Adrenal gland (tissue), 19 donors: ENCODE results near the gene MYOM3. TPM values are rescaled to one million over a fixed set of nuclear protein-coding genes. Genes with fewer than 3 reads are reported as not detected.

Experiments used
- DNase-seq, 7 donors: peaks; one replicate each; pipeline ENCODE4 v3.0.0-alpha.2; 2019 to 2020
- H3K27ac ChIP-seq, 5 donors: fragments of 200-600 bp; sonication (generic) in 4 of 5; 1 replicate in 3 of 5; 2 replicates in 2 of 5; pipeline versions ENCODE4 v1.5.1 to v1.8.0; 2016 to 2020; ENCODE audit warnings: mild to moderate bottlenecking in 1 of 5
- H3K27me3 ChIP-seq: fragments of 200-600 bp; 2 replicates; pipeline ENCODE4 v1.8.0; 2021
- H3K36me3 ChIP-seq, 2 donors: fragments of 200-600 bp; replicated peaks in 1 of 2; 1 replicate in 1 of 2; 2 replicates in 1 of 2; pipeline versions ENCODE4 v1.5.1 to v1.8.0; 2018 to 2022
- H3K4me1 ChIP-seq, 2 donors: fragments of 200-600 bp; replicated peaks in 1 of 2; 1 replicate in 1 of 2; 2 replicates in 1 of 2; pipeline versions ENCODE4 v1.5.1 to v1.8.0; 2018 to 2021
- H3K4me3 ChIP-seq, 4 donors: fragments of 200-600 bp; sonication (generic) in 3 of 4; one replicate each; pipeline ENCODE4 v1.5.1; 2016 to 2018
- H3K9me3 ChIP-seq, 3 donors: fragments of 200-600 bp; sonication (generic) in 1 of 3; replicated peaks in 1 of 3; 1 replicate in 2 of 3; 2 replicates in 1 of 3; pipeline versions ENCODE4 v1.5.1 to v1.8.0; 2016 to 2021
- CTCF ChIP-seq, 6 experiments: fragments of 450-650 bp in 4 of 6; fragments of 200-600 bp in 2 of 6; sonication (generic) in 1 of 6; IDR thresholded peaks; 1 replicate in 5 of 6; 2 replicates in 1 of 6; pipeline versions ENCODE4 v1.5.1 to v1.8.0; 2016 to 2021; ENCODE audit warnings: antibody characterized with exemption in 6 of 6, mild to moderate bottlenecking in 2 of 6, moderate library complexity in 1 of 6
- POLR2A ChIP-seq, 2 donors: fragments of 450-650 bp; IDR thresholded peaks; one replicate each; pipeline ENCODE4 v1.6.1; 2017; ENCODE audit warnings: antibody characterized with exemption in 2 of 2, mild to moderate bottlenecking in 2 of 2, moderate library complexity in 1 of 2
- WGBS, 4 donors: extraction: QIAGEN DNeasy Blood & Tissue Kit in 2 of 4; methylation state at CpG; one replicate each; pipeline versions ENCODE4 v1.1.5 to v1.1.7; 2013 to 2017; 5-methylcytosine and 5-hydroxymethylcytosine counted together
- intact Hi-C, 2 donors: fragments of 100-400 bp; cut with DNase I; formaldehyde crosslinking; loops; one replicate each; pipeline versions ENCODE4 v1.14.1 to v1.15.0; 2022 to 2023
- long read RNA-seq, 10 donors: library from polyadenylated mRNA in 3 of 10; unstranded in 2 of 10; stranded (forward) in 1 of 10; transcript quantifications; one replicate each; pipeline ENCODE4 v2.0.0 and lab custom pipeline, GENCODE V29; 2021 to 2026
- polyA plus RNA-seq, 3 donors: library from polyadenylated mRNA; stranded (reverse); fragments of 200-250 nt in 2 of 3; fragments of 350-450 nt in 1 of 3; fragmentation: Illumina TruSeq in 1 of 3; extraction: RNeasy Lipid Tissue Mini Kit (QIAGEN cat#74804) in 1 of 3; gene quantifications; one replicate each; pipeline ENCODE4 v1.2.3, GENCODE V29; 2013 to 2014
- total RNA-seq, 9 donors: library from RNA; depleted of rRNA in 4 of 9; stranded (reverse); fragments of >200 nt in 4 of 9; fragments of 120-200 nt in 1 of 9; fragmentation: NEBNext Ultra II Directional in 1 of 9; extraction: Animal tissue kit (Norgen Biotek cat#: 25700) in 1 of 9; gene quantifications; one replicate each; pipeline versions ENCODE4 v1.1.0 to v1.2.4, GENCODE V29; 2013 to 2023
- donor health status: healthy with polysubstance abuse.
- donor health status: Bipolar disorder and iron deficiency.
- donor health status: DM: yes; HTN: yes; CAD: no.
- donor health status: DM: no; HTN: no; CAD: no.
- donor health status: DM: no; HTN: no; CAD: no.
- donor health status: DM: yes; HTN: yes; CAD: no.

The MYOM3 gene
- 1 to 10 TPM in 1 of 9 donors, under 1 TPM in 8; 0.11 to 7.0 (median 0.18) TPM for total RNA-seq
- under 1 TPM; 0.09 to 0.40 (median 0.30) TPM for polyA plus RNA-seq
- long read RNA-seq, donor 1: 0 reads
- long read RNA-seq, donor 2: 0 reads
- long read RNA-seq, donor 3: 0 reads
- long read RNA-seq, donor 4: 0 reads
- long read RNA-seq, donor 5: 0 reads
- long read RNA-seq, donor 6: 0 reads
- long read RNA-seq, donor 7: 0 reads
- long read RNA-seq, donor 8: 0 reads
- long read RNA-seq, donor 9: 0 reads
- long read RNA-seq, donor 10: 0 reads

GRCh38 chr1:24111996-24112779, at the start of gene MYOM3:
Gene MYOM3, minus strand, starts transcription at chr1:24112135. Its CDS starts 3,499 bp downstream, at chr1:24108636.
- no peak within 1 kb of the TSS for H3K27ac ChIP-seq
- WGBS, 4 donors: 39 to 51% (median 43%) methylated on average over 20 to 27 of the region's 27 CpGs
- H3K36me3 ChIP-seq: no peaks in the 10 kb centered on the region
- H3K4me1 ChIP-seq: peaks cover 0 to 5% of the 10 kb centered on the region in 2 donors
- peak in 6 of 7 donors; percentile 34 to 61 (median 52) for DNase-seq
- no peak within 1 kb of the TSS for H3K4me3 ChIP-seq
- no peak for TF ChIP-seq POLR2A (IDR thresholded peaks at IDR 0.05)
- peak in 5 of 6 experiments; percentile 23 to 35 (median 30) for TF ChIP-seq CTCF (IDR thresholded peaks at IDR 0.05)
- no peaks in the 10 kb centered on the region for H3K9me3 ChIP-seq
- no peaks in the 10 kb centered on the region for H3K27me3 ChIP-seq
- intact Hi-C loops: no loop called here

GRCh38 chr1:24161270-24161669, 49.3 kb upstream of the MYOM3 start:
- Histone ChIP-seq H3K36me3 (no peaks in the 10 kb centered on the region), H3K27me3 (no peaks in the 10 kb centered on the region), H3K9me3 (no peaks in the 10 kb centered on the region), H3K27ac (no peak overlapping the region), H3K4me1 (no peaks in the 10 kb centered on the region), H3K4me3 (no peak overlapping the region)
- TF ChIP-seq CTCF (IDR thresholded peaks at IDR 0.05) (no peak), POLR2A (IDR thresholded peaks at IDR 0.05) (no peak)
- intact Hi-C loops: no loop called here
- WGBS, 4 donors: 86 to 100% (median 89%) methylated on average over 2 to 4 of the region's 4 CpGs
- no peak for DNase-seq

- no peaks in the 10 kb centered on the region for H3K27me3 ChIP-seq
- H3K27ac ChIP-seq: no peak overlapping the region
- WGBS, 4 donors: 87 to 96% (median 92%) methylated on average over 5 of the region's 5 CpGs
- no peaks in the 10 kb centered on the region for H3K36me3 ChIP-seq
- TF ChIP-seq POLR2A (IDR thresholded peaks at IDR 0.05): no peak
- H3K9me3 ChIP-seq: no peaks in the 10 kb centered on the region
- no peak for DNase-seq
- intact Hi-C loops: no loop called here
- H3K4me3 ChIP-seq: no peak overlapping the region
- no peaks in the 10 kb centered on the region for H3K4me1 ChIP-seq
Measured at GRCh38 chr1:24159366-24159765, 47.4 kb upstream of the MYOM3 start.

GRCh38 chr1:24157918-24158481, 46.1 kb upstream of the MYOM3 start:
- Histone ChIP-seq H3K4me3 (no peak overlapping the region), H3K4me1 (no peaks in the 10 kb centered on the region), H3K9me3 (no peaks in the 10 kb centered on the region), H3K27me3 (no peaks in the 10 kb centered on the region), H3K36me3 (no peaks in the 10 kb centered on the region), H3K27ac (no peak overlapping the region)
- intact Hi-C loops: no loop called here
- WGBS, 4 donors: 81 to 100% (median 92%) methylated on average over 3 to 6 of the region's 6 CpGs
- no peak for DNase-seq
- no peak for TF ChIP-seq POLR2A (IDR thresholded peaks at IDR 0.05)
- no peak for TF ChIP-seq CTCF (IDR thresholded peaks at IDR 0.05)
